ENCODE measurements around the gene MKS1. TPM values are rescaled to one million over a fixed set of nuclear protein-coding genes. Genes with fewer than 3 reads are reported as not detected.

Gene MKS1
- total RNA-seq, 4 donors from 2014 or later: 2.2 to 6.7 (median 2.8) TPM

- no peak overlapping the region for H3K27ac ChIP-seq
- in situ Hi-C loops (cut with MboI; ENCODE audit: low sequenced_read_pairs in 4 of 4): no loop called here
- intact Hi-C loops (cut with DNase I; ENCODE audit: low total_unique reads): no loop called here
- DNase-seq (peak in 1 of 2 donors; percentile 32), ATAC-seq (no peak)
- H3K4me1 ChIP-seq: no peaks in the 10 kb centered on the region
- H3K4me3 ChIP-seq: no peak overlapping the region
- H3K36me3 ChIP-seq: no peaks in the 10 kb centered on the region
- no peaks in the 10 kb centered on the region for H3K9me3 ChIP-seq
- peaks cover 0 to 10% (median 3%) of the 10 kb centered on the region in 3 donors for H3K27me3 ChIP-seq
- TF ChIP-seq CTCF (IDR thresholded peaks at IDR 0.05 in 4 of 5, conservative IDR thresholded peaks at IDR 0.05 in 1 of 5): no peak
- no peak for TF ChIP-seq POLR2A (IDR thresholded peaks at IDR 0.05)
These were observed 29.5 kb downstream of the MKS1 start for GRCh38 chr17:58189436-58190146.

- Histone ChIP-seq H3K9me3 (no peaks in the 10 kb centered on the region), H3K4me1 (no peaks in the 10 kb centered on the region), H3K27ac (no peak overlapping the region), H3K4me3 (no peak overlapping the region), H3K27me3 (peaks cover 0 to 10% (median 3%) of the 10 kb centered on the region in 3 donors), H3K36me3 (no peaks in the 10 kb centered on the region)
- ATAC-seq: no peak
- DNase-seq: no peak
- intact Hi-C loops (cut with DNase I; ENCODE audit: low total_unique reads): no loop called here
- in situ Hi-C loops (cut with MboI; ENCODE audit: low sequenced_read_pairs in 4 of 4): no loop called here
- TF ChIP-seq POLR2A (IDR thresholded peaks at IDR 0.05) (no peak), CTCF (IDR thresholded peaks at IDR 0.05 in 4 of 5, conservative IDR thresholded peaks at IDR 0.05 in 1 of 5) (no peak)
These were observed 31.4 kb downstream of the MKS1 start for GRCh38 chr17:58187675-58188074.

GRCh38 chr17:58187063-58187462 lies 32.0 kb downstream of the MKS1 start:
- no peaks in the 10 kb centered on the region for H3K9me3 ChIP-seq
- ATAC-seq (no peak), DNase-seq (no peak)
- no peaks in the 10 kb centered on the region for H3K36me3 ChIP-seq
- intact Hi-C loops (cut with DNase I; ENCODE audit: low total_unique reads): no loop called here
- H3K27ac ChIP-seq: no peak overlapping the region
- H3K4me3 ChIP-seq: no peak overlapping the region
- TF ChIP-seq CTCF (IDR thresholded peaks at IDR 0.05 in 4 of 5, conservative IDR thresholded peaks at IDR 0.05 in 1 of 5) (no peak), POLR2A (IDR thresholded peaks at IDR 0.05) (no peak)
- no peaks in the 10 kb centered on the region for H3K4me1 ChIP-seq
- peaks cover 0 to 10% (median 3%) of the 10 kb centered on the region in 3 donors for H3K27me3 ChIP-seq
- in situ Hi-C loops (cut with MboI; ENCODE audit: low sequenced_read_pairs in 4 of 4): no loop called here

- no peaks in the 10 kb centered on the region for H3K36me3 ChIP-seq
- intact Hi-C loops (cut with DNase I; ENCODE audit: low total_unique reads): no loop called here
- no peaks in the 10 kb centered on the region for H3K9me3 ChIP-seq
- DNase-seq (no peak), ATAC-seq (no peak)
- TF ChIP-seq POLR2A (IDR thresholded peaks at IDR 0.05) (no peak), CTCF (IDR thresholded peaks at IDR 0.05 in 4 of 5, conservative IDR thresholded peaks at IDR 0.05 in 1 of 5) (no peak)
- H3K4me1 ChIP-seq: no peaks in the 10 kb centered on the region
- no peak overlapping the region for H3K27ac ChIP-seq
- in situ Hi-C loops (cut with MboI; ENCODE audit: low sequenced_read_pairs in 4 of 4): no loop called here
- H3K27me3 ChIP-seq: peaks cover 0 to 10% (median 3%) of the 10 kb centered on the region in 3 donors
- H3K4me3 ChIP-seq: no peak overlapping the region
These were observed 32.5 kb downstream of the MKS1 start for GRCh38 chr17:58186591-58186990.

Measured in gastrocnemius medialis (tissue), 4 donors.